WTC11 (cell line): ENCODE measurements around the gene MTUS2. TPM values are rescaled to one million over a fixed set of nuclear protein-coding genes. Genes with fewer than 3 reads are reported as not detected.

Experiments
- ATAC-seq: fragments of 200-7000 bp; cut with Tn5 transposase; 2 replicates; pipeline ENCODE4 v1.10.0; 2021; ENCODE audit warnings: mild to moderate bottlenecking, moderate library complexity
- CTCF ChIA-PET: fragments of 300-600 bp; sonication (Branson Sonifier 250); formaldehyde crosslinking; loops from one replicate; lab custom pipeline; 2021; ENCODE audit warnings: antibody characterized with exemption; lab: Charles Lee
- POLR2A ChIA-PET: fragments of 350-600 bp; sonication (Branson Sonifier 250); formaldehyde crosslinking; loops from one replicate; lab custom pipeline; 2021; ENCODE audit warnings: antibody characterized with exemption; lab: Charles Lee
- DNase-seq: peaks from one replicate; pipeline ENCODE4 v3.0.0; 2021; ENCODE audit warnings: low spot score
- H3K27ac Mint-ChIP-seq: 2 replicates; pipeline ENCODE4 v1.8.0; 2021; ENCODE audit warnings: mixed read lengths
- H3K27me3 Mint-ChIP-seq: 2 replicates; pipeline ENCODE4 v1.8.0; 2021; ENCODE audit warnings: low read depth, mild to moderate bottlenecking, moderate library complexity, mixed read lengths
- H3K36me3 Mint-ChIP-seq: 2 replicates; pipeline ENCODE4 v1.8.0; 2021; ENCODE audit warnings: mixed read lengths
- H3K4me1 Mint-ChIP-seq: 2 replicates; pipeline ENCODE4 v1.8.0; 2022; ENCODE audit warnings: mixed read lengths
- H3K4me3 Mint-ChIP-seq: 2 replicates; pipeline ENCODE4 v1.8.0; 2021; ENCODE audit warnings: mild to moderate bottlenecking, moderate library complexity, mixed read lengths
- H3K9me3 Mint-ChIP-seq: 2 replicates; pipeline ENCODE4 v1.8.0; 2021; ENCODE audit warnings: mixed read lengths
- AR ChIP-seq: fragments of 250-450 bp; sonication (Bioruptor Pico); IDR thresholded peaks from 2 replicates; pipeline ENCODE4 v1.9.0; 2021; ENCODE audit warnings: mild to moderate bottlenecking
- ATF1 ChIP-seq: sonication (generic); formaldehyde crosslinking; IDR thresholded peaks from 2 replicates; pipeline ENCODE4 v1.8.1; 2023; ENCODE audit warnings: mild to moderate bottlenecking, moderate library complexity, missing genetic modification reagents
- CREM ChIP-seq: sonication (generic); formaldehyde crosslinking; IDR thresholded peaks from 2 replicates; pipeline ENCODE4 v1.8.1; 2022; ENCODE audit warnings: mild to moderate bottlenecking, missing genetic modification reagents, moderate library complexity
- ESRRA ChIP-seq: sonication (generic); formaldehyde crosslinking; IDR thresholded peaks from 2 replicates; pipeline ENCODE4 v1.8.1; 2022; ENCODE audit warnings: mild to moderate bottlenecking, missing genetic modification reagents, borderline replicate concordance
- GABPB1 ChIP-seq: sonication (generic); formaldehyde crosslinking; IDR thresholded peaks from 2 replicates; pipeline ENCODE4 v1.8.1; 2023; ENCODE audit warnings: mild to moderate bottlenecking, missing genetic modification reagents
- HMGA2 ChIP-seq: fragments of 250-450 bp; sonication (Bioruptor Pico); IDR thresholded peaks from 2 replicates; pipeline ENCODE4 v1.4.0; 2021; ENCODE audit warnings: mild to moderate bottlenecking, moderate library complexity
- IRF2 ChIP-seq: sonication (generic); formaldehyde crosslinking; IDR thresholded peaks from 2 replicates; pipeline ENCODE4 v1.8.0; 2022; ENCODE audit warnings: low read depth, missing genetic modification reagents, borderline replicate concordance
- MXD4 ChIP-seq: fragments of 250-450 bp; sonication (Bioruptor Pico); IDR thresholded peaks from 2 replicates; pipeline ENCODE4 v1.8.0; 2021; ENCODE audit warnings: mild to moderate bottlenecking, moderate library complexity, borderline replicate concordance
- NFYB ChIP-seq: sonication (generic); formaldehyde crosslinking; conservative IDR thresholded peaks from 2 replicates; pipeline ENCODE4 v1.8.0; 2022; ENCODE audit warnings: low read depth, missing genetic modification reagents
- NR3C1 ChIP-seq: sonication (generic); formaldehyde crosslinking; conservative IDR thresholded peaks from 2 replicates; pipeline ENCODE4 v1.8.1; 2023; ENCODE audit warnings: low read depth, mild to moderate bottlenecking, missing genetic modification reagents
- STAT6 ChIP-seq: sonication (generic); formaldehyde crosslinking; conservative IDR thresholded peaks from 2 replicates; pipeline ENCODE4 v1.8.1; 2023; ENCODE audit warnings: mild to moderate bottlenecking, low read depth, missing genetic modification reagents, moderate library complexity
- ZNF232 ChIP-seq: sonication (generic); formaldehyde crosslinking; IDR thresholded peaks from 2 replicates; pipeline ENCODE4 v1.8.0; 2022; ENCODE audit warnings: mild to moderate bottlenecking, missing genetic modification reagents
- ZNF263 ChIP-seq: sonication (generic); formaldehyde crosslinking; IDR thresholded peaks from 2 replicates; pipeline ENCODE4 v1.8.1; 2022; ENCODE audit warnings: low read depth, mild to moderate bottlenecking, moderate library complexity, missing genetic modification reagents
- ZNF317 ChIP-seq: sonication (generic); formaldehyde crosslinking; IDR thresholded peaks from 2 replicates; pipeline ENCODE4 v1.8.1; 2023; ENCODE audit warnings: low read depth, mild to moderate bottlenecking, moderate library complexity, missing genetic modification reagents, borderline replicate concordance
- ZNF425 ChIP-seq: fragments of 250-450 bp; sonication (Bioruptor Pico); conservative IDR thresholded peaks from 2 replicates; pipeline ENCODE4 v1.9.0; 2021; ENCODE audit warnings: mild to moderate bottlenecking
- total RNA-seq: library from RNA; stranded (reverse); gene quantifications from 3 replicates; pipeline ENCODE4 v1.2.3, GENCODE V29; 2021
- TF ChIP-seq, protein P1 (sequence below): fragments of 200-600 bp; IDR thresholded peaks from 2 replicates; pipeline ENCODE4 v1.8.0; 2022; ENCODE audit warnings: antibody characterized with exemption
- TF ChIP-seq, protein P2 (sequence below): sonication (generic); formaldehyde crosslinking; IDR thresholded peaks from 2 replicates; pipeline ENCODE4 v1.8.0; 2022; ENCODE audit warnings: missing genetic modification reagents
- TF ChIP-seq, protein P3 (sequence below): sonication (generic); formaldehyde crosslinking; IDR thresholded peaks from 2 replicates; pipeline ENCODE4 v1.8.1; 2022; ENCODE audit warnings: mild to moderate bottlenecking, moderate library complexity, missing genetic modification reagents

The MTUS2 gene
- total RNA-seq, 1 experiment from 2014 or later: 0.22 TPM

DNA sequence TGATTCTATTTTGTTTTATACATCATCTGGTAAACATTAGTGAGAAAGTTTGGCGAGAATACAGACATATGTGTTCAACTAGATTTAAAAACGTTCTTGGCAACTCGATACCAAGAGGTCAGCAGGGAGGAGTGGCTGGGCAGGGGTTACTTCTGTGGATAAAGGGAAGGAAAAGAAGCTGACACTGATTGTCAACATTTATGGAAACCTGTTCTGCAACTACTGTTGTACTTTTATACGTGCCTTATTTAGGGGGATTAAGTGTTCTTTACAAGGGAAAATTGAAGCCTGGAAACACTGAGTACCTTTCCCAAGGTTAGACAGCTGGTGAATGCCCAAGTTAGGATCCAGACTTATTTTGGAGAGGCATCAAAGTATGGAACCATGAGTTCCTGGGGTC, 65.0 kb downstream of the MTUS2 start:
- DNase-seq (no peak), ATAC-seq (no peak)
- H3K4me1 Mint-ChIP-seq: no peaks in the 10 kb centered on the region
- no peak overlapping the region for H3K27ac Mint-ChIP-seq
- no peaks in the 10 kb centered on the region for H3K27me3 Mint-ChIP-seq
- H3K9me3 Mint-ChIP-seq: peaks cover 9% of the 10 kb centered on the region; the same call in 1 of the 2 replicates
- H3K36me3 Mint-ChIP-seq: no peaks in the 10 kb centered on the region
- POLR2A ChIA-PET: no interaction called here
- CTCF ChIA-PET: no interaction called here
- TF ChIP-seq NFYB (CRISPR knock-in tag) (no peak), NR3C1 (CRISPR knock-in tag) (no peak), STAT6 (CRISPR knock-in tag) (no peak), ZNF263 (CRISPR knock-in tag) (no peak), ATF1 (CRISPR knock-in tag) (no peak), HMGA2 (no peak), IRF2 (CRISPR knock-in tag) (no peak), MXD4 (no peak), AR (CRISPR knock-in tag) (no peak), ZNF317 (no peak)
- TF ChIP-seq, protein P1, sequence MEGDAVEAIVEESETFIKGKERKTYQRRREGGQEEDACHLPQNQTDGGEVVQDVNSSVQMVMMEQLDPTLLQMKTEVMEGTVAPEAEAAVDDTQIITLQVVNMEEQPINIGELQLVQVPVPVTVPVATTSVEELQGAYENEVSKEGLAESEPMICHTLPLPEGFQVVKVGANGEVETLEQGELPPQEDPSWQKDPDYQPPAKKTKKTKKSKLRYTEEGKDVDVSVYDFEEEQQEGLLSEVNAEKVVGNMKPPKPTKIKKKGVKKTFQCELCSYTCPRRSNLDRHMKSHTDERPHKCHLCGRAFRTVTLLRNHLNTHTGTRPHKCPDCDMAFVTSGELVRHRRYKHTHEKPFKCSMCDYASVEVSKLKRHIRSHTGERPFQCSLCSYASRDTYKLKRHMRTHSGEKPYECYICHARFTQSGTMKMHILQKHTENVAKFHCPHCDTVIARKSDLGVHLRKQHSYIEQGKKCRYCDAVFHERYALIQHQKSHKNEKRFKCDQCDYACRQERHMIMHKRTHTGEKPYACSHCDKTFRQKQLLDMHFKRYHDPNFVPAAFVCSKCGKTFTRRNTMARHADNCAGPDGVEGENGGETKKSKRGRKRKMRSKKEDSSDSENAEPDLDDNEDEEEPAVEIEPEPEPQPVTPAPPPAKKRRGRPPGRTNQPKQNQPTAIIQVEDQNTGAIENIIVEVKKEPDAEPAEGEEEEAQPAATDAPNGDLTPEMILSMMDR: no peak
- TF ChIP-seq, protein P2, sequence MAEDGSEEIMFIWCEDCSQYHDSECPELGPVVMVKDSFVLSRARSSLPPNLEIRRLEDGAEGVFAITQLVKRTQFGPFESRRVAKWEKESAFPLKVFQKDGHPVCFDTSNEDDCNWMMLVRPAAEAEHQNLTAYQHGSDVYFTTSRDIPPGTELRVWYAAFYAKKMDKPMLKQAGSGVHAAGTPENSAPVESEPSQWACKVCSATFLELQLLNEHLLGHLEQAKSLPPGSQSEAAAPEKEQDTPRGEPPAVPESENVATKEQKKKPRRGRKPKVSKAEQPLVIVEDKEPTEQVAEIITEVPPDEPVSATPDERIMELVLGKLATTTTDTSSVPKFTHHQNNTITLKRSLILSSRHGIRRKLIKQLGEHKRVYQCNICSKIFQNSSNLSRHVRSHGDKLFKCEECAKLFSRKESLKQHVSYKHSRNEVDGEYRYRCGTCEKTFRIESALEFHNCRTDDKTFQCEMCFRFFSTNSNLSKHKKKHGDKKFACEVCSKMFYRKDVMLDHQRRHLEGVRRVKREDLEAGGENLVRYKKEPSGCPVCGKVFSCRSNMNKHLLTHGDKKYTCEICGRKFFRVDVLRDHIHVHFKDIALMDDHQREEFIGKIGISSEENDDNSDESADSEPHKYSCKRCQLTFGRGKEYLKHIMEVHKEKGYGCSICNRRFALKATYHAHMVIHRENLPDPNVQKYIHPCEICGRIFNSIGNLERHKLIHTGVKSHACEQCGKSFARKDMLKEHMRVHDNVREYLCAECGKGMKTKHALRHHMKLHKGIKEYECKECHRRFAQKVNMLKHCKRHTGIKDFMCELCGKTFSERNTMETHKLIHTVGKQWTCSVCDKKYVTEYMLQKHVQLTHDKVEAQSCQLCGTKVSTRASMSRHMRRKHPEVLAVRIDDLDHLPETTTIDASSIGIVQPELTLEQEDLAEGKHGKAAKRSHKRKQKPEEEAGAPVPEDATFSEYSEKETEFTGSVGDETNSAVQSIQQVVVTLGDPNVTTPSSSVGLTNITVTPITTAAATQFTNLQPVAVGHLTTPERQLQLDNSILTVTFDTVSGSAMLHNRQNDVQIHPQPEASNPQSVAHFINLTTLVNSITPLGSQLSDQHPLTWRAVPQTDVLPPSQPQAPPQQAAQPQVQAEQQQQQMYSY (CRISPR knock-in tag): no peak
- H3K4me3 Mint-ChIP-seq: no peak overlapping the region

- DNase-seq (no peak), ATAC-seq (no peak)
- no peak overlapping the region for H3K4me3 Mint-ChIP-seq
- H3K36me3 Mint-ChIP-seq: no peaks in the 10 kb centered on the region
- CTCF ChIA-PET: no interaction called here
- TF ChIP-seq ESRRA (CRISPR knock-in tag): no peak
- no peak for TF ChIP-seq ZNF232 (CRISPR knock-in tag)
- no peak for TF ChIP-seq HMGA2
- no peak for TF ChIP-seq CREM (CRISPR knock-in tag)
- TF ChIP-seq GABPB1: no peak
- TF ChIP-seq ZNF425 (CRISPR knock-in tag): no peak
- TF ChIP-seq, protein P3, sequence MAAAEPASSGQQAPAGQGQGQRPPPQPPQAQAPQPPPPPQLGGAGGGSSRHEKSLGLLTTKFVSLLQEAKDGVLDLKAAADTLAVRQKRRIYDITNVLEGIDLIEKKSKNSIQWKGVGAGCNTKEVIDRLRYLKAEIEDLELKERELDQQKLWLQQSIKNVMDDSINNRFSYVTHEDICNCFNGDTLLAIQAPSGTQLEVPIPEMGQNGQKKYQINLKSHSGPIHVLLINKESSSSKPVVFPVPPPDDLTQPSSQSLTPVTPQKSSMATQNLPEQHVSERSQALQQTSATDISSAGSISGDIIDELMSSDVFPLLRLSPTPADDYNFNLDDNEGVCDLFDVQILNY (CRISPR knock-in tag): no peak
- H3K27ac Mint-ChIP-seq: no peak overlapping the region
- H3K27me3 Mint-ChIP-seq: no peaks in the 10 kb centered on the region
- peaks cover 6% of the 10 kb centered on the region for H3K4me1 Mint-ChIP-seq
- no peaks in the 10 kb centered on the region for H3K9me3 Mint-ChIP-seq
- POLR2A ChIA-PET: no interaction called here
Measured at GRCh38 chr13:28889086-28889732, 69.1 kb downstream of the MTUS2 start.
